Astrocyte of the spinal cord (primary cell): Measurements from ENCODE around the gene EYA3.

ENCODE experiments used
- DNase-seq: peaks from one replicate; pipeline ENCODE4 v3.0.0; 2011; ENCODE audit warnings: low read depth, low spot score
- H3K4me3 ChIP-seq: 2 replicates; pipeline ENCODE4 v1.5.1; 2011; ENCODE audit warnings: low read depth, mild to moderate bottlenecking, low read length, moderate library complexity
- CTCF ChIP-seq: IDR thresholded peaks from 2 replicates; pipeline ENCODE4 v1.5.1; 2012; ENCODE audit warnings: low read depth, mild to moderate bottlenecking, low read length, inconsistent platforms
- in situ Hi-C: cut with HindIII; loops from 2 replicates; pipeline ENCODE4 v1.10.0; 2017; ENCODE audit warnings: low sequenced_read_pairs

The EYA3 gene

GRCh38 chr1:27940870-27941560, 147.4 kb downstream of the EYA3 start:
- no peak for DNase-seq
- in situ Hi-C loops, result no loop called here
- TF ChIP-seq CTCF, result no peak
- no peak overlapping the region for H3K4me3 ChIP-seq

GRCh38 chr1:27940297-27940696, 148.1 kb downstream of the EYA3 start:
- in situ Hi-C loops, result no loop called here
- DNase-seq, result no peak
- peak; percentile 48 for TF ChIP-seq CTCF
- no peak overlapping the region for H3K4me3 ChIP-seq

GRCh38 chr1:27938488-27938887, 149.9 kb downstream of the EYA3 start:
- no peak for TF ChIP-seq CTCF
- in situ Hi-C loops, result no loop called here

GRCh38 chr1:27937524-27937836, 150.9 kb downstream of the EYA3 start:
- no peak for DNase-seq
- H3K4me3 ChIP-seq, result no peak overlapping the region
- TF ChIP-seq CTCF, result no peak
- in situ Hi-C loops, result no loop called here

More at GRCh38 chr1:27938488-27938887, 149.9 kb downstream of the EYA3 start:
- no peak for DNase-seq
- no peak overlapping the region for H3K4me3 ChIP-seq

- no peak for DNase-seq
- TF ChIP-seq CTCF, result no peak
- in situ Hi-C loops, result no loop called here
- no peak overlapping the region for H3K4me3 ChIP-seq
Measured at GRCh38 chr1:27936370-27936769, 152.0 kb downstream of the EYA3 start.

GRCh38 chr1:27935721-27936120, 152.7 kb downstream of the EYA3 start:
- no peak for TF ChIP-seq CTCF
- no peak overlapping the region for H3K4me3 ChIP-seq

More at GRCh38 chr1:27935721-27936120, 152.7 kb downstream of the EYA3 start:
- in situ Hi-C loops, result no loop called here
- DNase-seq, result no peak
